Left lung (tissue), 10 donors: ENCODE results near the gene TBC1D24. TPM values are rescaled to one million over a fixed set of nuclear protein-coding genes. Genes with fewer than 3 reads are reported as not detected.
"Not testable (repeated sequence)": the region's sequence is repeated elsewhere in the genome, so short reads cannot be mapped to it uniquely, and the experiment has no call there.

ENCODE experiments used
- ATAC-seq: fragments of 200-7000 bp; cut with Tn5 transposase; one replicate; pipeline ENCODE4 v1.9.1; 2020; ENCODE audit warnings: moderate library complexity
- DNase-seq, 4 donors: peaks; one replicate each; pipeline ENCODE4 v3.0.0-alpha.2; 2013 to 2020
- H3K27ac ChIP-seq, 2 donors: fragments of 200-600 bp; sonication (generic) in 1 of 2; one replicate each; pipeline versions ENCODE4 v1.5.0 to v1.8.0; 2020 to 2021
- H3K27me3 ChIP-seq, 2 donors: fragments of 200-600 bp; sonication (generic) in 1 of 2; one replicate each; pipeline versions ENCODE4 v1.5.0 to v1.8.0; 2020 to 2021
- H3K36me3 ChIP-seq, 2 donors: fragments of 200-600 bp; sonication (generic) in 1 of 2; one replicate each; pipeline versions ENCODE4 v1.5.0 to v1.8.0; 2020 to 2021
- H3K4me1 ChIP-seq, 2 donors: fragments of 200-600 bp; one replicate each; pipeline ENCODE4 v1.8.0; 2021
- H3K4me3 ChIP-seq, 2 donors: fragments of 200-600 bp; sonication (generic) in 1 of 2; one replicate each; pipeline versions ENCODE4 v1.5.0 to v1.8.0; 2020 to 2021; ENCODE audit warnings: mild to moderate bottlenecking in 1 of 2
- H3K9me3 ChIP-seq, 2 donors: fragments of 200-600 bp; sonication (generic) in 1 of 2; one replicate each; pipeline versions ENCODE4 v1.5.0 to v1.8.0; 2020 to 2021
- intact Hi-C, 2 donors: fragments of 100-400 bp; cut with DNase I; formaldehyde crosslinking; loops; one replicate each; pipeline versions ENCODE4 v1.11.2 to v1.14.2; 2022
- polyA plus RNA-seq, 6 donors: library from polyadenylated mRNA; unstranded; fragments of 120-200 nt; gene quantifications; one replicate each; pipeline ENCODE4 v1.2.1, GENCODE V29; 2013; ENCODE audit not compliant: insufficient read length in 6 of 6
- total RNA-seq, 2 donors: library from RNA; stranded (reverse); fragmentation: NEBNext Ultra II Directional; extraction: Animal tissue kit (Norgen Biotek cat#: 25700); gene quantifications; one replicate each; pipeline ENCODE4 v1.2.1, GENCODE V29; 2021
- TF ChIP-seq, protein P1 (sequence below), 2 donors: fragments of 200-600 bp; sonication (generic) in 1 of 2; IDR thresholded peaks; one replicate each; pipeline versions ENCODE4 v1.5.0 to v1.8.0; 2021; ENCODE audit warnings: antibody characterized with exemption in 2 of 2
- donor health status: DM: no; HTN: yes; CAD: no.
- donor health status: DM: no; HTN: no; CAD: no.

Gene TBC1D24
- total and polyA plus RNA-seq, 8 donors, result 14.2 to 41.4 (median 17.9) TPM

DNA sequence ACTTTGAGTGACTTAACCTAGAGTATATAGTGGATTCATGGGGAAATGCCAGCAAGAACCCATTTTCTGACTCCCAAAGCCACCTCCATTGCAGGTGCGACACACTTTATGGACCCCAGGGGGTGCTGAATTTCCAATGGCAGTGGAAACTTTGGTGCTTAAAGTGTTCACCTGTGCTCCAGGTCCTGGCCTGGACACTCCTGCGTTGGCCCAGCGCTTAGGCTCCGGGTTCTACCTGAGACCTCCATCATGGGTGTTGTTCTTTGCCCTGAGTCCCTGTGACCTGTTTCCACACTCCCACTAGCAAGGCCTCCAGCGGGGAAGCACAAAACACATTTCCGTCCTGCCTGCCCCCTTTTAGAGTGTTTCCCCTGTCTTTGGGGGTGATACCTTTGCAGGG lies 42.6 kb upstream of the TBC1D24 start:
- Histone ChIP-seq H3K4me1 (peaks cover 0 to 24% of the 10 kb centered on the region in 2 donors), H3K4me3 (no peak overlapping the region), H3K9me3 (no peaks in the 10 kb centered on the region), H3K36me3 (peaks cover 0 to 40% of the 10 kb centered on the region in 2 donors), H3K27me3 (no peaks in the 10 kb centered on the region), H3K27ac (no peak overlapping the region)
- DNase-seq, result no peak
- TF ChIP-seq, protein P1, sequence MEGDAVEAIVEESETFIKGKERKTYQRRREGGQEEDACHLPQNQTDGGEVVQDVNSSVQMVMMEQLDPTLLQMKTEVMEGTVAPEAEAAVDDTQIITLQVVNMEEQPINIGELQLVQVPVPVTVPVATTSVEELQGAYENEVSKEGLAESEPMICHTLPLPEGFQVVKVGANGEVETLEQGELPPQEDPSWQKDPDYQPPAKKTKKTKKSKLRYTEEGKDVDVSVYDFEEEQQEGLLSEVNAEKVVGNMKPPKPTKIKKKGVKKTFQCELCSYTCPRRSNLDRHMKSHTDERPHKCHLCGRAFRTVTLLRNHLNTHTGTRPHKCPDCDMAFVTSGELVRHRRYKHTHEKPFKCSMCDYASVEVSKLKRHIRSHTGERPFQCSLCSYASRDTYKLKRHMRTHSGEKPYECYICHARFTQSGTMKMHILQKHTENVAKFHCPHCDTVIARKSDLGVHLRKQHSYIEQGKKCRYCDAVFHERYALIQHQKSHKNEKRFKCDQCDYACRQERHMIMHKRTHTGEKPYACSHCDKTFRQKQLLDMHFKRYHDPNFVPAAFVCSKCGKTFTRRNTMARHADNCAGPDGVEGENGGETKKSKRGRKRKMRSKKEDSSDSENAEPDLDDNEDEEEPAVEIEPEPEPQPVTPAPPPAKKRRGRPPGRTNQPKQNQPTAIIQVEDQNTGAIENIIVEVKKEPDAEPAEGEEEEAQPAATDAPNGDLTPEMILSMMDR (IDR thresholded peaks at IDR 0.05), result no peak
- intact Hi-C loops, result no loop called here
- ATAC-seq, result no peak

DNA sequence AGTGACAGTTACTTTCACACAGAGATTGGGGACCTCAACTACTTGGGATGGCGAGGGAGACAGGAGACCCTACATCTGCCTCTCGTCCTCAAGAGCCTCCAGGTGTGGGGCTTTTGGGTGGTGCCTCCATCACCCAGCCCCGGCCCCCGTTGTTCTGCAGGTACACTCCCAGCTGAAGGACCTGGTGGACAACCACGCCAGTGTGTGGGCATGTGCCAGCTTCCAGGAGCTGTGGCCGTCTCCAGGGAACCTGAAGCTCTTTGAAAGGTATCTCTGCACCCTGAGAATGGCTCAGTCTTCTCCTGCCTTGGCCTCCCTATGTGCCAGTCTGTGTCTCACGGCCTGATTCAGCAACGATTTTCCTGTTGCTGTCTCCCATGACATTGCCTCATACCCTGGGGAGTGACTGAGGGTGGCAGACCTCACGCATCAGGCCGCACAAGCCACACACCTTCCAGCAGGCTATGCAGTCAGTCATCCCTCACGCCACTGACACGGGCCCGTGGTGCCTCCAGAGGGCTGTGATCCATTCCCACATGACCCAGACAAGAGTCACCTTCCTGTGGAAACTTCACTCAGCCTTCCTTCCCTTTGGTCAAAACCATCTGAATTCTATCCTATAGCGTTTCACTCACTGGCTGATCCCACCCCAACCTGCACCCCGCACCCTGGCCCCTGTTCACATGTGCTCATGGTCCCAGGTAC lies 42.0 kb upstream of the TBC1D24 start:
- H3K27ac ChIP-seq, result no peak overlapping the region
- H3K27me3 ChIP-seq, result no peaks in the 10 kb centered on the region
- peaks cover 0 to 46% of the 10 kb centered on the region in 2 donors for H3K36me3 ChIP-seq
- intact Hi-C loops, result no loop called here
- no peak overlapping the region for H3K4me3 ChIP-seq
- peaks cover 0 to 23% of the 10 kb centered on the region in 2 donors for H3K4me1 ChIP-seq
- H3K9me3 ChIP-seq, result no peaks in the 10 kb centered on the region
- ATAC-seq, result no peak
- TF ChIP-seq, protein P1 (IDR thresholded peaks at IDR 0.05), result no peak
- DNase-seq, result no peak

GRCh38 chr16:2435236-2435635 lies 39.7 kb upstream of the TBC1D24 start:
- H3K27ac ChIP-seq, DNase-seq, H3K27me3 ChIP-seq, ATAC-seq, H3K9me3 ChIP-seq, intact Hi-C loops, H3K4me3 ChIP-seq, H3K4me1 ChIP-seq: not testable (repeated sequence)
- peaks cover 0 to 66% of the 10 kb centered on the region in 2 donors for H3K36me3 ChIP-seq

DNA sequence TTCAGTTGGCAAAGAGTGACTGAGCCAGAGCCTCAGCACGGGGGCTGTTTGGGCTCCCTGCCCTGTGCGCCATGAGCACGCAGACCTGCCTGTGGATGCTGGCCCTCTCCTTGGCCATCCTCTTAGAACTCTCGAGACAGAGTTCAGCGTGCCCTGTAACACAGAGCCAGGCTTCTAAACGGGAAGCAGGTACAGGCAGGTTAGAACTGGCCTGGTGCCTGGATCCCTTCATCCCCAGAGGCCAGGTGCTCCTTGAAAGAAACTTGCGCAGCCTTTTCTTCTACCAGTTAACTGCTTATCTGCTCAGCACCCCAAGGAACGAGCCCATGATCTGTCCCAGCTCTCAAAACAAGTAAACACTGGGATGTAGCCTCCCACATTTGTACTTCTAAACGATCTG lies 38.8 kb upstream of the TBC1D24 start:
- peaks cover 0 to 75% of the 10 kb centered on the region in 2 donors for H3K36me3 ChIP-seq
- H3K27ac ChIP-seq, result no peak overlapping the region
- TF ChIP-seq, protein P1 (IDR thresholded peaks at IDR 0.05), result no peak
- H3K4me3 ChIP-seq, result no peak overlapping the region
- intact Hi-C loops, result no loop called here
- no peak for ATAC-seq
- no peaks in the 10 kb centered on the region for H3K9me3 ChIP-seq
- H3K4me1 ChIP-seq, result no peaks in the 10 kb centered on the region
- DNase-seq, result no peak
- H3K27me3 ChIP-seq, result no peaks in the 10 kb centered on the region

GRCh38 chr16:2437032-2437790 lies 37.7 kb upstream of the TBC1D24 start:
- Histone ChIP-seq H3K4me3 (no peak overlapping the region), H3K4me1 (no peaks in the 10 kb centered on the region), H3K9me3 (no peaks in the 10 kb centered on the region), H3K27me3 (no peaks in the 10 kb centered on the region), H3K27ac (no peak overlapping the region), H3K36me3 (peaks cover 0 to 78% of the 10 kb centered on the region in 2 donors)
- ATAC-seq, result no peak
- TF ChIP-seq, protein P1 (IDR thresholded peaks at IDR 0.05), result no peak
- DNase-seq, result no peak
- intact Hi-C loops, result no loop called here
